ENCODE results near the gene EDC4. TPM values are rescaled to one million over a fixed set of nuclear protein-coding genes. Genes with fewer than 3 reads are reported as not detected.

The EDC4 gene
- total RNA-seq, 1 experiment from 2014 or later = 85.3 TPM

DNA sequence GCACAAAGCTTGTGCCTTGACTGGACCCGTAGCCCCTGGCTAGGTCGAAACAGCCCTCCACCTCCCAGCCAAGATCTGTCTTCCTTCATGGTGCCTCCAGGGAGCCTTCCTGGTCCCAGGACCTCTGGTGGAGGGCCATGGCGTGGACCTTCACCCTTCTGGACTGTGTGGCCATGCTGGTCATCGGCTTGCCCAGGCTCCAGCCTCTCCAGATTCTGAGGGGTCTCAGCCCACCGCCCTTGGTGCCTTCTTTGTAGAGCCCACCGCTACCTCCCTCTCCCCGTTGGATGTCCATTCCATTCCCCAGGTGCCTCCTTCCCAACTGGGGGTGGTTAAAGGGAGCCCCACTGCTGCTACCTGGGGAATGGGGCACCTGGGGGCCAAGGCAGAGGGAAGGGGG lies 55.3 kb downstream of the EDC4 start:
- TF ChIP-seq TCF7L2 (IDR thresholded peaks at IDR 0.05; ENCODE audit: low read depth, low read length) = no peak
- no peak for TF ChIP-seq SIN3A (IDR thresholded peaks at IDR 0.05; ENCODE audit: borderline replicate concordance, insufficient read depth, low read depth, low read length)
- TF ChIP-seq, protein P1, sequence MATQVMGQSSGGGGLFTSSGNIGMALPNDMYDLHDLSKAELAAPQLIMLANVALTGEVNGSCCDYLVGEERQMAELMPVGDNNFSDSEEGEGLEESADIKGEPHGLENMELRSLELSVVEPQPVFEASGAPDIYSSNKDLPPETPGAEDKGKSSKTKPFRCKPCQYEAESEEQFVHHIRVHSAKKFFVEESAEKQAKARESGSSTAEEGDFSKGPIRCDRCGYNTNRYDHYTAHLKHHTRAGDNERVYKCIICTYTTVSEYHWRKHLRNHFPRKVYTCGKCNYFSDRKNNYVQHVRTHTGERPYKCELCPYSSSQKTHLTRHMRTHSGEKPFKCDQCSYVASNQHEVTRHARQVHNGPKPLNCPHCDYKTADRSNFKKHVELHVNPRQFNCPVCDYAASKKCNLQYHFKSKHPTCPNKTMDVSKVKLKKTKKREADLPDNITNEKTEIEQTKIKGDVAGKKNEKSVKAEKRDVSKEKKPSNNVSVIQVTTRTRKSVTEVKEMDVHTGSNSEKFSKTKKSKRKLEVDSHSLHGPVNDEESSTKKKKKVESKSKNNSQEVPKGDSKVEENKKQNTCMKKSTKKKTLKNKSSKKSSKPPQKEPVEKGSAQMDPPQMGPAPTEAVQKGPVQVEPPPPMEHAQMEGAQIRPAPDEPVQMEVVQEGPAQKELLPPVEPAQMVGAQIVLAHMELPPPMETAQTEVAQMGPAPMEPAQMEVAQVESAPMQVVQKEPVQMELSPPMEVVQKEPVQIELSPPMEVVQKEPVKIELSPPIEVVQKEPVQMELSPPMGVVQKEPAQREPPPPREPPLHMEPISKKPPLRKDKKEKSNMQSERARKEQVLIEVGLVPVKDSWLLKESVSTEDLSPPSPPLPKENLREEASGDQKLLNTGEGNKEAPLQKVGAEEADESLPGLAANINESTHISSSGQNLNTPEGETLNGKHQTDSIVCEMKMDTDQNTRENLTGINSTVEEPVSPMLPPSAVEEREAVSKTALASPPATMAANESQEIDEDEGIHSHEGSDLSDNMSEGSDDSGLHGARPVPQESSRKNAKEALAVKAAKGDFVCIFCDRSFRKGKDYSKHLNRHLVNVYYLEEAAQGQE (IDR thresholded peaks at IDR 0.05; ENCODE audit: insufficient read depth in 1 of 2, low read depth in 2 of 2, low read length in 1 of 2) = no peak
- no peak for TF ChIP-seq POLR2AphosphoS5 (IDR thresholded peaks at IDR 0.05; ENCODE audit: low read depth, low read length)
- TF ChIP-seq, protein P2, sequence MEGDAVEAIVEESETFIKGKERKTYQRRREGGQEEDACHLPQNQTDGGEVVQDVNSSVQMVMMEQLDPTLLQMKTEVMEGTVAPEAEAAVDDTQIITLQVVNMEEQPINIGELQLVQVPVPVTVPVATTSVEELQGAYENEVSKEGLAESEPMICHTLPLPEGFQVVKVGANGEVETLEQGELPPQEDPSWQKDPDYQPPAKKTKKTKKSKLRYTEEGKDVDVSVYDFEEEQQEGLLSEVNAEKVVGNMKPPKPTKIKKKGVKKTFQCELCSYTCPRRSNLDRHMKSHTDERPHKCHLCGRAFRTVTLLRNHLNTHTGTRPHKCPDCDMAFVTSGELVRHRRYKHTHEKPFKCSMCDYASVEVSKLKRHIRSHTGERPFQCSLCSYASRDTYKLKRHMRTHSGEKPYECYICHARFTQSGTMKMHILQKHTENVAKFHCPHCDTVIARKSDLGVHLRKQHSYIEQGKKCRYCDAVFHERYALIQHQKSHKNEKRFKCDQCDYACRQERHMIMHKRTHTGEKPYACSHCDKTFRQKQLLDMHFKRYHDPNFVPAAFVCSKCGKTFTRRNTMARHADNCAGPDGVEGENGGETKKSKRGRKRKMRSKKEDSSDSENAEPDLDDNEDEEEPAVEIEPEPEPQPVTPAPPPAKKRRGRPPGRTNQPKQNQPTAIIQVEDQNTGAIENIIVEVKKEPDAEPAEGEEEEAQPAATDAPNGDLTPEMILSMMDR (IDR thresholded peaks at IDR 0.05) = no peak
- CTCF ChIA-PET = interaction anchor here (1.0 kb wide), 1 partner anchor 111 kb away, joined by 5 read pairs; no protein-coding TSS in a partner anchor
- no peak for DNase-seq (ENCODE audit: low read depth, low spot score)
- H3K27me3 ChIP-seq (ENCODE audit: control insufficient read depth, insufficient read depth, low read length) = no peaks in the 10 kb centered on the region
- H3K27ac ChIP-seq (ENCODE audit: low read length) = no peak overlapping the region
- POLR2A ChIA-PET = no interaction called here
- H3K36me3 ChIP-seq (ENCODE audit: control insufficient read depth, insufficient read depth, low read length) = no peaks in the 10 kb centered on the region
- no peak for ATAC-seq
- no peak overlapping the region for H3K4me3 ChIP-seq (ENCODE audit: low read depth in 2 of 2, low read length in 2 of 2)
- H3K4me1 ChIP-seq (ENCODE audit: control insufficient read depth, insufficient read depth, low read length) = no peaks in the 10 kb centered on the region
- intact Hi-C loops (cut with micrococcal nuclease; ENCODE audit: unreplicated experiment) (loop anchor here (5.0 kb wide), 1 partner anchor 256 kb away; no protein-coding TSS in a partner anchor), in situ Hi-C loops (cut with HindIII; ENCODE audit: low pct_unique_long_range_greater_than_20kb, low sequenced_read_pairs) (no loop called here)
- BruUV-seq (replicated peaks) = no TSS peak
- H3K9me3 ChIP-seq (ENCODE audit: control insufficient read depth, insufficient read depth, low read depth, low read length) = no peaks in the 10 kb centered on the region

DNA sequence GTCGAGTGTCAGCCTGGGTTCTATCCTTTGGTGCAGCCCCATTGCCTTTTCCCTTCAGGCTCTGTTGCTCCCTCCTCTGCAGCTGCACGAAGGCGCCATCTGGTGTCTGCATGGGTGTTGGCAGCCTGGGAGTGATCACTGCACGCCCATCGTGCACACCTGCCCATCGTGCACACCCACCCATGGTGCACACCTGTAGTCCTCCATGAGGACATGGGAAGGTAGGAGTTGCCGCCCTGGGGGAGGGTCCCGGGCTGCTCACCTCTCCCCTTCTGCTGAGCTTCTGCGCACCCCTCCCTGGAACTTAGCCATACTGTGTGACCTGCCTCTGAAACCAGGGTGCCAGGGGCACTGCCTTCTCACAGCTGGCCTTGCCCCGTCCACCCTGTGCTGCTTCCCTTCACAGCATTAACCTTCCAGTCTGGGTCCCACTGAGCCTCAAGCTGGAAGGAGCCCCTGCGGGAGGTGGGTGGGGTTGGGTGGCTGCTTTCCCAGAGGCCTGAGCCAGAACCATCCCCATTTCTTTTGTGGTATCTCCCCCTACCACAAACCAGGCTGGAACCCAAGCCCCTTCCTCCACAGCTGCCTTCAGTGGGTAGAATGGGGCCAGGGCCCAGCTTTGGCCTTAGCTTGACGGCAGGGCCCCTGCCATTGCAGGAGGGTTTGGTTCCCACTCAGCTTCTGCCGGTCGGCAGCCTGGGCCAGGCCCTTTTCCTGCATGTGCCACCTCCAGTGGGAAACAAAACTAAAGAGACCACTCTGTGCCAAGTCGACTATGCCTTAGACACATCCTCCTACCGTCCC lies 55.9 kb downstream of the EDC4 start:
- H3K4me3 ChIP-seq (ENCODE audit: low read depth in 2 of 2, low read length in 2 of 2) = no peak overlapping the region
- TF ChIP-seq, protein P2 (IDR thresholded peaks at IDR 0.05) = peak; percentile 91
- TF ChIP-seq, protein P1 (IDR thresholded peaks at IDR 0.05; ENCODE audit: insufficient read depth in 1 of 2, low read depth in 2 of 2, low read length in 1 of 2) = no peak
- TF ChIP-seq TCF7L2 (IDR thresholded peaks at IDR 0.05; ENCODE audit: low read depth, low read length) = no peak
- no peak for TF ChIP-seq SIN3A (IDR thresholded peaks at IDR 0.05; ENCODE audit: borderline replicate concordance, insufficient read depth, low read depth, low read length)
- DNase-seq (ENCODE audit: low read depth, low spot score) = peak; percentile 41
- ChIA-PET CTCF (interaction anchor here (0.5 to 1.0 kb wide), 2 partner anchors 112 to 1332 kb away, joined by 3 to 5 read pairs; no protein-coding TSS in a partner anchor), POLR2A (no interaction called here)
- H3K27me3 ChIP-seq (ENCODE audit: control insufficient read depth, insufficient read depth, low read length) = no peaks in the 10 kb centered on the region
- no peak overlapping the region for H3K27ac ChIP-seq (ENCODE audit: low read length)
- ATAC-seq = peak; percentile 84
- BruUV-seq (replicated peaks) = no TSS peak
- in situ Hi-C loops (cut with HindIII; ENCODE audit: low pct_unique_long_range_greater_than_20kb, low sequenced_read_pairs) (no loop called here), intact Hi-C loops (cut with micrococcal nuclease; ENCODE audit: unreplicated experiment) (loop anchor here (5.0 kb wide), 1 partner anchor 256 kb away; no protein-coding TSS in a partner anchor)
- no peaks in the 10 kb centered on the region for H3K36me3 ChIP-seq (ENCODE audit: control insufficient read depth, insufficient read depth, low read length)
- no peaks in the 10 kb centered on the region for H3K9me3 ChIP-seq (ENCODE audit: control insufficient read depth, insufficient read depth, low read depth, low read length)
- no peaks in the 10 kb centered on the region for H3K4me1 ChIP-seq (ENCODE audit: control insufficient read depth, insufficient read depth, low read length)

All from Panc1 (cell line).